Lower leg skin (tissue), 4 donors: ENCODE results near the gene BBS9. TPM values are rescaled to one million over a fixed set of nuclear protein-coding genes. Genes with fewer than 3 reads are reported as not detected.

ENCODE experiments used
- DNase-seq, 2 donors: peaks; one replicate each; pipeline ENCODE4 v3.0.0-alpha.2; 2019; ENCODE audit warnings: low spot score in 2 of 2
- H3K4me3 ChIP-seq: fragments of 200-600 bp; sonication (generic); 2 replicates; pipeline ENCODE4 v1.5.1; 2017; ENCODE audit warnings: mild to moderate bottlenecking, low read depth; ENCODE audit not compliant: poor library complexity, severe bottlenecking
- CTCF ChIP-seq, 3 donors: fragments of 450-650 bp; IDR thresholded peaks; one replicate each; pipeline ENCODE4 v1.5.1; 2016; ENCODE audit warnings: antibody characterized with exemption in 3 of 3, mild to moderate bottlenecking in 3 of 3, moderate library complexity in 2 of 3
- POLR2A ChIP-seq, 2 donors: fragments of 450-650 bp; IDR thresholded peaks; one replicate each; pipeline ENCODE4 v1.6.1; 2016 to 2017; ENCODE audit warnings: antibody characterized with exemption in 2 of 2, mild to moderate bottlenecking in 1 of 2, moderate library complexity in 1 of 2
- WGBS, 2 donors: methylation state at CpG; one replicate each; pipeline ENCODE4 v1.1.5; 2018; 5-methylcytosine and 5-hydroxymethylcytosine counted together
- intact Hi-C: fragments of 100-400 bp; cut with DNase I; formaldehyde crosslinking; loops from one replicate; pipeline ENCODE4 v1.15.0; 2023; ENCODE audit warnings: low total_unique reads
- total RNA-seq, 4 donors: library from RNA; depleted of rRNA; stranded (reverse); fragments of >200 nt; gene quantifications; one replicate each; pipeline ENCODE4 v1.1.0, GENCODE V29; 2016

BBS9 gene
- total RNA-seq = 10 to 100 TPM; 10.1 to 25.1 (median 11.2) TPM

- intact Hi-C loops = no loop called here
- 0% methylated on average over 44 to 48 of the region's 57 CpGs for WGBS, 2 donors
- TF ChIP-seq POLR2A (IDR thresholded peaks at IDR 0.05) (no peak), CTCF (IDR thresholded peaks at IDR 0.05) (no peak)
- peak within 1 kb of the TSS; percentile 85 for H3K4me3 ChIP-seq
- peak; percentile 91 to 98 for DNase-seq
Measured at GRCh38 chr7:33128990-33129805, at the start of gene BBS9. Gene BBS9, plus strand, starts transcription at chr7:33129564. Its CDS starts 16,689 bp downstream, at chr7:33146253.

GRCh38 chr7:33079763-33080690 lies 49.3 kb upstream of the BBS9 start:
- H3K4me3 ChIP-seq = no peak overlapping the region
- intact Hi-C loops = no loop called here
- no peak for TF ChIP-seq CTCF (IDR thresholded peaks at IDR 0.05)
- TF ChIP-seq POLR2A (IDR thresholded peaks at IDR 0.05) = no peak
- no peak for DNase-seq
- 83 to 92% methylated on average over 9 of the region's 9 CpGs for WGBS, 2 donors

GRCh38 chr7:33087356-33087755 lies 42.0 kb upstream of the BBS9 start:
- no peak for DNase-seq
- H3K4me3 ChIP-seq = no peak overlapping the region
- TF ChIP-seq POLR2A (IDR thresholded peaks at IDR 0.05) (no peak), CTCF (IDR thresholded peaks at IDR 0.05) (no peak)
- intact Hi-C loops = no loop called here
- WGBS, 2 donors = 27 to 79% methylated on average over 2 of the region's 2 CpGs

GRCh38 chr7:33087858-33088257 lies 41.5 kb upstream of the BBS9 start:
- intact Hi-C loops = no loop called here
- WGBS, 2 donors = 89 to 92% methylated on average over 2 of the region's 2 CpGs

GRCh38 chr7:33089142-33089541 lies 40.2 kb upstream of the BBS9 start:
- TF ChIP-seq CTCF (IDR thresholded peaks at IDR 0.05) = no peak
- TF ChIP-seq POLR2A (IDR thresholded peaks at IDR 0.05) = no peak
- no peak overlapping the region for H3K4me3 ChIP-seq
- intact Hi-C loops = no loop called here
- no peak for DNase-seq
- WGBS, 2 donors = 95% methylated on average over 7 of the region's 7 CpGs

More at GRCh38 chr7:33087858-33088257, 41.5 kb upstream of the BBS9 start:
- TF ChIP-seq CTCF (IDR thresholded peaks at IDR 0.05) (no peak), POLR2A (IDR thresholded peaks at IDR 0.05) (no peak)
- DNase-seq = no peak
- no peak overlapping the region for H3K4me3 ChIP-seq
